Measurements from ENCODE around the gene APOD. TPM values are rescaled to one million over a fixed set of nuclear protein-coding genes. Genes with fewer than 3 reads are reported as not detected.

APOD gene
- total RNA-seq, 1 experiment from 2014 or later, result not detected

DNA sequence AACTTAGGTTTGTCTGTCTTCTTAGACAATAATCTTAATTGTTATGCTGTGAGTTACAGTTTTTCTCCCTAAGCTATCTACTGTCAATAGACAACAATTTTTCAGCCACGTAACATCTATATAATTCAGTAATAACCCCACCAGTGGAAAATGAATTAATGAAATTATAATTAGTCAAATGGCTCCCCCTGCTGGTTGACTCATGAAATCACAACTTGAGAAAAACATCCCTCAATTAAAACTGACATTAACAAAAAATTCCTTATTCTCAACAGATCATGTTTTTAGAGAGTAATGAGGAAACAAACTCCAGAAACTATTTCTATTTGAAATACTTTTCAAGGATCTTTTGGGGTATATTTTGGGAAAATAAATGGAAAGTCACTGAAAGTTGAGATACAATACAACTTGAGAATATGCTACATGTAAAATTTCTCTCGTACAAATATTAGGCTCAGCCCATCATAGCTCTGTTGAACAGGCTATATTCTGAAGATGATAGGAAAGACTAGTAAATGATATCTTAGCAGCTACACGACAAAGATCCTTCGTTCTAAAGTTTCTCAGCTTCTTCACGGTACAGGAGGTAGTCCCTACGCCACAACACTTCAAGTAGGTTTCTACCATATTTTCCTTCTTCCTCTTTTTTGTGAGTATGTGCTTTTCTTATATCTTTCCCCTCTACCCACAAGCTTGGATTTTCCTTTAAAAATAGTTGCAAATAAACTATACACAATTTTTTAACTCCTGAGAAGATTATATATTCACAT, 61.3 kb downstream of the APOD start:
- no peak overlapping the region for H3K27ac Mint-ChIP-seq
- Histone ChIP-seq H3K79me2 (ENCODE audit: insufficient read depth, low read length) (no peaks in the 10 kb centered on the region), H2BK5ac (ENCODE audit: insufficient read length, low read length) (no peak overlapping the region), H3K27me3 (ENCODE audit: insufficient read depth, low read length) (no peaks in the 10 kb centered on the region), H3K18ac (ENCODE audit: insufficient read length, low read depth, low read length) (no peak overlapping the region), H2BK12ac (ENCODE audit: insufficient read length, low read depth, low read length) (no peak overlapping the region), H2BK15ac (ENCODE audit: low read depth, low read length) (no peak overlapping the region), H3K4ac (ENCODE audit: low read depth, low read length) (no peak overlapping the region), H2AFZ (ENCODE audit: low read length) (no peak overlapping the region), H2AK5ac (ENCODE audit: insufficient read length, low read length) (no peak overlapping the region), H4K91ac (ENCODE audit: insufficient read length, low read depth, low read length) (no peak overlapping the region), H3K4me2 (ENCODE audit: insufficient read depth, insufficient read length, low read length) (no peak overlapping the region), H2BK120ac (ENCODE audit: low read depth, low read length, poor library complexity, severe bottlenecking) (no peak overlapping the region), H4K20me1 (ENCODE audit: control insufficient read depth, insufficient read depth, insufficient read length) (no peaks in the 10 kb centered on the region), H3K9me3 (ENCODE audit: control insufficient read depth, low read depth, low read length) (no peaks in the 10 kb centered on the region), H4K8ac (replicated peaks; ENCODE audit: insufficient read length, low read depth, low read length) (no peak overlapping the region), H2BK20ac (ENCODE audit: low read depth, low read length, poor library complexity, severe bottlenecking) (no peak overlapping the region), H4K5ac (ENCODE audit: insufficient read length, low read depth, low read length) (no peak overlapping the region), H3K14ac (ENCODE audit: insufficient read depth, low read length) (no peak overlapping the region), H3T11ph (ENCODE audit: low read length) (no peak overlapping the region), H3K23ac (ENCODE audit: insufficient read length, low read depth, low read length) (no peak overlapping the region), H3K56ac (ENCODE audit: insufficient read length, low read depth, low read length) (no peak overlapping the region), H3K79me1 (ENCODE audit: insufficient read depth, low read depth, low read length, poor library complexity, severe bottlenecking) (no peaks in the 10 kb centered on the region), H3K23me2 (ENCODE audit: insufficient read length, low read depth, low read length, poor library complexity, severe bottlenecking) (no peaks in the 10 kb centered on the region), H3K4me1 (ENCODE audit: insufficient read depth, low read length) (no peaks in the 10 kb centered on the region), H3K27ac (ENCODE audit: insufficient read length, low read depth, low read length) (no peak overlapping the region), H3K9ac (ENCODE audit: extremely low read depth, insufficient read length, low read length) (no peak overlapping the region)
- TF ChIP-seq, protein P1, sequence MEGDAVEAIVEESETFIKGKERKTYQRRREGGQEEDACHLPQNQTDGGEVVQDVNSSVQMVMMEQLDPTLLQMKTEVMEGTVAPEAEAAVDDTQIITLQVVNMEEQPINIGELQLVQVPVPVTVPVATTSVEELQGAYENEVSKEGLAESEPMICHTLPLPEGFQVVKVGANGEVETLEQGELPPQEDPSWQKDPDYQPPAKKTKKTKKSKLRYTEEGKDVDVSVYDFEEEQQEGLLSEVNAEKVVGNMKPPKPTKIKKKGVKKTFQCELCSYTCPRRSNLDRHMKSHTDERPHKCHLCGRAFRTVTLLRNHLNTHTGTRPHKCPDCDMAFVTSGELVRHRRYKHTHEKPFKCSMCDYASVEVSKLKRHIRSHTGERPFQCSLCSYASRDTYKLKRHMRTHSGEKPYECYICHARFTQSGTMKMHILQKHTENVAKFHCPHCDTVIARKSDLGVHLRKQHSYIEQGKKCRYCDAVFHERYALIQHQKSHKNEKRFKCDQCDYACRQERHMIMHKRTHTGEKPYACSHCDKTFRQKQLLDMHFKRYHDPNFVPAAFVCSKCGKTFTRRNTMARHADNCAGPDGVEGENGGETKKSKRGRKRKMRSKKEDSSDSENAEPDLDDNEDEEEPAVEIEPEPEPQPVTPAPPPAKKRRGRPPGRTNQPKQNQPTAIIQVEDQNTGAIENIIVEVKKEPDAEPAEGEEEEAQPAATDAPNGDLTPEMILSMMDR (conservative IDR thresholded peaks at IDR 0.05), result peak; percentile 92
- H3K27me3 Mint-ChIP-seq (ENCODE audit: low read depth), result no peaks in the 10 kb centered on the region
- no CpG with 5 or more reads among the region's 6 CpGs for WGBS (ENCODE audit: extremely low coverage, insufficient read length, low lambda C conversion rate)
- H3K36me3 Mint-ChIP-seq (ENCODE audit: insufficient read depth in 1 of 3, low read depth in 3 of 3), result peaks cover 11 to 21% (median 12%) of the 10 kb centered on the region in 3 experiments; a peak in 6 of 7 replicates
- H3K4me3 Mint-ChIP-seq, result no peak overlapping the region
- no peak for DNase-seq
- no peaks in the 10 kb centered on the region for H3K9me3 Mint-ChIP-seq
- no peaks in the 10 kb centered on the region for H3K4me1 Mint-ChIP-seq

Other genes starting within 250 kb of the APOD start
- 30.8 and 31.2 TPM in 2 replicates for gene ACAP2, start 140.9 kb downstream of the APOD start, total RNA-seq (2021)
- gene PPP1R2, start 40.6 kb downstream of the APOD start, total RNA-seq (2021), result 38.3 and 38.8 TPM in 2 replicates
- 0.33 TPM in 1 of 2 replicates, not detected in the other for gene MUC20, start 137.0 kb upstream of the APOD start, total RNA-seq (2021)
- gene MUC4, start 228.0 kb upstream of the APOD start, total RNA-seq (2021), result 0.70 and 1.2 TPM in 2 replicates